Lung (tissue), 16 donors: Measurements from ENCODE around the gene TPSD1. TPM values are rescaled to one million over a fixed set of nuclear protein-coding genes. Genes with fewer than 3 reads are reported as not detected.
"Not testable (repeated sequence)": the region's sequence is repeated elsewhere in the genome, so short reads cannot be mapped to it uniquely, and the experiment has no call there.

Experiments
- ATAC-seq: fragments of 200-7000 bp; cut with Tn5 transposase; one replicate; pipeline ENCODE4 v1.9.1; 2020; ENCODE audit warnings: moderate number of reproducible peaks; ENCODE audit not compliant: insufficient read depth, low FRiP score
- DNase-seq, 3 donors: peaks; one replicate each; pipeline ENCODE4 v3.0.0-alpha.2; 2013 to 2017
- H3K27ac ChIP-seq, 2 donors: one replicate each; pipeline ENCODE4 v1.5.1; 2013; ENCODE audit warnings: mild to moderate bottlenecking in 2 of 2, moderate library complexity in 2 of 2, control low read depth in 1 of 2, inconsistent platforms in 1 of 2, low read depth in 1 of 2, low read length in 1 of 2
- H3K27me3 ChIP-seq, 3 donors: one replicate each; pipeline ENCODE4 v1.5.1; 2013; ENCODE audit warnings: low read length in 2 of 3; ENCODE audit not compliant: control insufficient read depth in 3 of 3, insufficient read depth in 3 of 3
- H3K36me3 ChIP-seq, 4 donors: one replicate each; pipeline ENCODE4 v1.5.1; 2013; ENCODE audit warnings: low read length in 4 of 4, mild to moderate bottlenecking in 1 of 4, moderate library complexity in 1 of 4; ENCODE audit not compliant: control insufficient read depth in 4 of 4, insufficient read depth in 4 of 4
- H3K4me1 ChIP-seq, 5 donors: one replicate each; pipeline ENCODE4 v1.5.1; 2013; ENCODE audit warnings: low read length in 5 of 5, mild to moderate bottlenecking in 2 of 5, moderate library complexity in 1 of 5; ENCODE audit not compliant: control insufficient read depth in 5 of 5, insufficient read depth in 5 of 5
- H3K4me3 ChIP-seq: one replicate; pipeline ENCODE4 v1.5.1; 2013; ENCODE audit warnings: mild to moderate bottlenecking, control low read depth, moderate library complexity
- H3K9ac ChIP-seq, 2 donors: one replicate each; pipeline ENCODE4 v1.5.1; 2013; ENCODE audit warnings: low read length in 2 of 2, control low read depth in 1 of 2; ENCODE audit not compliant: insufficient read depth in 1 of 2
- H3K9me3 ChIP-seq, 4 donors: one replicate each; pipeline ENCODE4 v1.5.1; 2013; ENCODE audit warnings: low read length in 3 of 4, mild to moderate bottlenecking in 1 of 4, moderate library complexity in 1 of 4; ENCODE audit not compliant: control insufficient read depth in 4 of 4, insufficient read depth in 3 of 4
- WGBS, 2 donors: extraction: QIAGEN DNeasy Blood & Tissue Kit; methylation state at CpG; one replicate each; pipeline ENCODE4 v1.1.7; 2013; 5-methylcytosine and 5-hydroxymethylcytosine counted together
- long read RNA-seq, 5 donors: transcript quantifications; one replicate each; lab custom pipeline, GENCODE V29; 2026
- polyA plus RNA-seq, 2 donors: library from polyadenylated mRNA; stranded (reverse); fragments of 200-250 nt; gene quantifications; one replicate each; pipeline ENCODE4 v1.2.1, GENCODE V29; 2013
- total RNA-seq, 2 donors: library from RNA; depleted of rRNA in 1 of 2; stranded (reverse); fragments of >200 nt in 1 of 2; gene quantifications; one replicate each; pipeline ENCODE4 v1.2.1, GENCODE V29; 2014 to 2021
- TF ChIP-seq, protein P1 (sequence below): IDR thresholded peaks from 2 replicates; pipeline ENCODE4 v1.5.1; 2012; ENCODE audit warnings: mild to moderate bottlenecking; ENCODE audit errors: control extremely low read depth, extremely low read depth
- donor health status: control.
- donor health status: control.
- donor health status: Bipolar disorder and iron deficiency.
- donor health status: healthy.
- donor health status: DM: yes; HTN: yes; CAD: no.

TPSD1 gene
- total RNA-seq (1 to 10 TPM in 1 of 2 donors, not detected in 1; 7.0 TPM), polyA plus RNA-seq (1 to 10 TPM in 1 of 2 donors, under 1 TPM in 1; 0.54 to 2.9 TPM)
- long read RNA-seq, donor 1 = 0 reads
- long read RNA-seq, donor 2 = 0 reads
- long read RNA-seq, donor 3 = 0 reads
- long read RNA-seq, donor 4 = 0 reads
- long read RNA-seq, donor 5 = 0 reads

DNA sequence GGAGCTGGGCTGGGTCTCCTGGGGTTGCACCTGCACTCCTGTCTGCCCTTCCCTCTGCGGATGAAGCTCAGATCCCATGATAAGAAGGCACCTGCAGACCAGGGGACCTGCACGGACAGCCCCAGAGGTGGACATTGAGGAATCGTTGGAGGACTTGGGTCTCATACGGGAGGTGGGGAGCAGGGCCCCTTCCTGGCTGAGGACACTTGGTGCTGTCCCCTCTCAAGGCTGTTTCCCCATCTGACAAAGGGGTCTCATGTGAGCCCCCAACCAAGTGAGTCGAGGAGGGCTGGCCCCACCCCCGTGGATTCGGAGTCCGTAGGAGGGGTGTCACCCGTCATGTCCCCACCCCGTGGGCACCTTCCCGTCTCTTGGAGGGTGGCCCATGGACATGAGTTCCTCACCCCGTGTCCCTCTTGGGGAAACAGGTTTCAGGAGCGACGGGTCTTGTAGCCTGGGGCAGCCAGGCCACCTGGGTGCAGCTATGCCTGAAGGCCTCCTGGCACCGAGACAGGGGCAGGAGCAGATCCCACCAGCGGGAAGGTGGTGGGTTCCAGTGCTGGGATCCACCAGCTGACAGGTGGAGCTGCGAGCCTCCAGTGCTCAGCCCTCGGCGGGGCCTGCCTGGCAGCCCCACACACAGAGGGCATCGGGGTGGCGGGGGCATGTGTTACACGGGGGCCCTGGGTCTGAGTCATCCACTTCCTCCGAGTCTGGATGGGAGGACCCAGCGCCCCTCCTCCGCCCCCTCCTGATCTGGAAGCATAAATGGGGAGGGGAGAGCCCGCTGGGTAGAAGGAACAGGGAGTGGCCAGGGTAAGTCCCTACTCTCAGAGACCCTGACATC, at the start of gene TPSD1:
TPSD1 (plus strand) TSS at position 794 of the 847 bp plus-strand sequence. CDS start 212 bp downstream, outside the sequence.
- H3K4me3 ChIP-seq, H3K9ac ChIP-seq, H3K27ac ChIP-seq, H3K9me3 ChIP-seq, ATAC-seq, H3K4me1 ChIP-seq, H3K36me3 ChIP-seq, DNase-seq: not testable (repeated sequence)
- H3K27me3 ChIP-seq = peaks cover 6 to 20% (median 8%) of the 10 kb centered on the region in 3 donors
- 64 to 65% methylated on average over 20 to 24 of the region's 26 CpGs for WGBS, 2 donors

DNA sequence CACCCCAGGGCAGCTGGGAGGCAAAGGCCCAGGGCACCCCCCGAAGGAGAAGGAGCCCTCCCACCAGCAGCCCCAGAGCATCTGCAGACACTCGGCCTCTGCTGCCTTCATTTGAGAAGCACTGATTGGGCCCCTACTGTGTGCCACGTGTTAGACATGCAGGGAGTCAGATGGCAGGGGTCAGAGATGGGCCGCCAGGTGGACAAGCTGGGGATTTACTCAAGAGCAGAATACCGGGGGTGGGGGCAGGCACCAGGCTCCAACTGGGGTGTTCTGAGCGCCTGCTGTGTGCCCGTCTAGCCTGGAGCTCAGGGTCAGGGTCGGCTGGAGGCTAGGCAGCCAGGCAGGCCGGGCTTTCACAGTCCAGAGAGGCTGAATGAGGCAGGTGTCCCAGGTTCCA, 49.5 kb upstream of the TPSD1 start:
- Histone ChIP-seq H3K27me3 (no peaks in the 10 kb centered on the region), H3K27ac (no peak overlapping the region), H3K4me1 (no peaks in the 10 kb centered on the region), H3K9me3 (peaks cover 0 to 3% (median 0%) of the 10 kb centered on the region in 4 donors), H3K9ac (no peak overlapping the region), H3K36me3 (no peaks in the 10 kb centered on the region), H3K4me3 (no peak overlapping the region)
- DNase-seq (no peak), ATAC-seq (no peak)
- TF ChIP-seq, protein P1, sequence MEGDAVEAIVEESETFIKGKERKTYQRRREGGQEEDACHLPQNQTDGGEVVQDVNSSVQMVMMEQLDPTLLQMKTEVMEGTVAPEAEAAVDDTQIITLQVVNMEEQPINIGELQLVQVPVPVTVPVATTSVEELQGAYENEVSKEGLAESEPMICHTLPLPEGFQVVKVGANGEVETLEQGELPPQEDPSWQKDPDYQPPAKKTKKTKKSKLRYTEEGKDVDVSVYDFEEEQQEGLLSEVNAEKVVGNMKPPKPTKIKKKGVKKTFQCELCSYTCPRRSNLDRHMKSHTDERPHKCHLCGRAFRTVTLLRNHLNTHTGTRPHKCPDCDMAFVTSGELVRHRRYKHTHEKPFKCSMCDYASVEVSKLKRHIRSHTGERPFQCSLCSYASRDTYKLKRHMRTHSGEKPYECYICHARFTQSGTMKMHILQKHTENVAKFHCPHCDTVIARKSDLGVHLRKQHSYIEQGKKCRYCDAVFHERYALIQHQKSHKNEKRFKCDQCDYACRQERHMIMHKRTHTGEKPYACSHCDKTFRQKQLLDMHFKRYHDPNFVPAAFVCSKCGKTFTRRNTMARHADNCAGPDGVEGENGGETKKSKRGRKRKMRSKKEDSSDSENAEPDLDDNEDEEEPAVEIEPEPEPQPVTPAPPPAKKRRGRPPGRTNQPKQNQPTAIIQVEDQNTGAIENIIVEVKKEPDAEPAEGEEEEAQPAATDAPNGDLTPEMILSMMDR = no peak
- 72 to 75% methylated on average over 9 of the region's 9 CpGs for WGBS, 2 donors

DNA sequence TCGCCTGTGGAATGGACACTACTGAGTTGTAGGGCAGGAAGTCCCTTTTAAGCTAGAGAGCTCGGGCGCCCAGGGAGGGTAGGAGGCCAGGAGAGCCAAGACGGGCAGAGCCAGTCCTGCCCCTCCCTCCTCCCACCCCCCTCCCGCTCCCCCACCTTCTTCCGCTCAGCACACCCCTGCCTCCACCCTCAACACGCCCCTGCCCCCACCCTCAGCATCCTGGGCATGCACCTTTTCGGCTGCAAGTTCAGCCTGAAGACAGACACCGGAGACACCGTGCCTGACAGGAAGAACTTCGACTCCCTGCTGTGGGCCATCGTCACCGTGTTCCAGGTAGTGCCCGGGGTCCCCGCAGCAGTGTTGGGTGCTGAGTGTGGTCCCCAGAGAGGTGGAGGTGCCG, 49.1 kb upstream of the TPSD1 start:
- Histone ChIP-seq H3K4me3 (no peak overlapping the region), H3K36me3 (no peaks in the 10 kb centered on the region), H3K27me3 (no peaks in the 10 kb centered on the region), H3K4me1 (no peaks in the 10 kb centered on the region), H3K9ac (no peak overlapping the region), H3K27ac (no peak overlapping the region), H3K9me3 (peaks cover 0 to 3% (median 0%) of the 10 kb centered on the region in 4 donors)
- 79% methylated on average over 13 to 16 of the region's 16 CpGs for WGBS, 2 donors
- ATAC-seq = no peak
- TF ChIP-seq, protein P1 = no peak
- DNase-seq = no peak

DNA sequence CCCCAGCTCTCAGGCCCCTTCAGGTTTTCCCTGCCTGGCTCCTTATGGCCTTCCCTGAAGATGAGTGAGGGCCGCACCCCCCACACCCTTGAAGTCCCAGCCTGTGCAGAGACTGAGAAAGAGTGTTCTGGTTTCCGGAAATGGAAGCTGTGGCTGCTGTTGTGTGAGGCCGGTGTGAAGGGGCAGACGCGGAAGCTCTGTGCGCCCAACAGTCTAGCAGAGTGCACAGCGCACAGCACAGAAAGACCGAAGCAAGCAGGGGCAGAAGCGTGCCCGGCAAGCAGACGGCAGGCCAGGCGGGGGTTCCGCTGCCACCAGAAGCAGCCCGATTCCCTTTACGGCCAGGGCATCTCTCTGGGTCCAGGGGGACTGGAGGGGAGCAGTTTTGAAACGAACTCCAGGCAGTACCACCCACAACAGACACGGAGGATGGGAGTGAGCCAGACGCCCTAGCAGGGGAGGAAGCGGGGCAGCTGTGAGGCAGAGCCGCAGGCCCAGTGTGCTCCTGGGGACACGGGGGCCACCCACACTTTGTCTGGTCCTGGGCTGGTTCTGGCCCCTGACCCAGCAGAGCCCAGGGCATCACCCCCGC, 47.5 kb upstream of the TPSD1 start:
- H3K27ac ChIP-seq = no peak overlapping the region
- peaks cover 0 to 1% (median 0%) of the 10 kb centered on the region in 4 donors for H3K36me3 ChIP-seq
- H3K27me3 ChIP-seq = no peaks in the 10 kb centered on the region
- peaks cover 0 to 3% (median 0%) of the 10 kb centered on the region in 4 donors for H3K9me3 ChIP-seq
- H3K4me3 ChIP-seq = no peak overlapping the region
- WGBS, 2 donors = 84% methylated on average over 22 of the region's 22 CpGs
- H3K4me1 ChIP-seq = no peaks in the 10 kb centered on the region
- ATAC-seq = no peak
- no peak overlapping the region for H3K9ac ChIP-seq
- no peak for DNase-seq
- TF ChIP-seq, protein P1 = no peak
